H1 (cell line): Measurements from ENCODE around the gene JAG1. TPM values are rescaled to one million over a fixed set of nuclear protein-coding genes. Genes with fewer than 3 reads are reported as not detected.

Source experiments
- CTCF ChIA-PET: fragments of 300-600 bp; sonication (Branson Sonifier 250); formaldehyde crosslinking; loops from one replicate; lab custom pipeline; 2021; ENCODE audit not compliant: partially characterized antibody; lab: Charles Lee
- POLR2A ChIA-PET: fragments of 300-600 bp; sonication (Branson Sonifier 250); formaldehyde crosslinking; loops from one replicate; lab custom pipeline; 2021; ENCODE audit warnings: inconsistent platforms; ENCODE audit not compliant: partially characterized antibody; lab: Charles Lee
- DNase-seq, 2 experiments: peaks; one replicate each; pipeline versions ENCODE4 v3.0.0 to v3.0.0-alpha.2; 2010 to 2022; ENCODE audit warnings: low spot score in 2 of 2, low read depth in 1 of 2, mixed read lengths in 1 of 2
- FAIRE-seq: peaks from 2 replicates; lab custom pipeline; 2011; peaks lifted over from hg19 to GRCh38; lab: Jason Lieb, UNC
- H2AFZ ChIP-seq: 2 replicates; pipeline ENCODE4 v1.8.1; 2012; ENCODE audit warnings: low read length, inconsistent platforms
- H2AK5ac ChIP-seq: 2 replicates; pipeline ENCODE4 v1.6.1; 2013; ENCODE audit warnings: low read depth, low read length
- H2BK120ac ChIP-seq: replicated peaks from 2 replicates; pipeline ENCODE3; 2013; ENCODE audit warnings: low read depth, low read length, inconsistent platforms
- H2BK12ac ChIP-seq: 2 replicates; pipeline ENCODE4 v1.6.1; 2013; ENCODE audit warnings: low read depth, low read length
- H2BK15ac ChIP-seq: 2 replicates; pipeline ENCODE4 v1.6.1; 2013; ENCODE audit warnings: low read length
- H2BK20ac ChIP-seq: 2 replicates; pipeline ENCODE4 v1.6.1; 2013; ENCODE audit warnings: low read length
- H2BK5ac ChIP-seq: 2 replicates; pipeline ENCODE4 v1.6.1; 2013; ENCODE audit warnings: low read depth, low read length
- H3K14ac ChIP-seq: 2 replicates; pipeline ENCODE4 v1.6.1; 2013; ENCODE audit warnings: inconsistent platforms; ENCODE audit not compliant: insufficient read length
- H3K18ac ChIP-seq: 2 replicates; pipeline ENCODE4 v1.6.1; 2013; ENCODE audit warnings: low read length; ENCODE audit errors: extremely low read depth
- H3K23ac ChIP-seq: 2 replicates; pipeline ENCODE4 v1.6.1; 2013; ENCODE audit warnings: inconsistent platforms; ENCODE audit not compliant: insufficient read length
- H3K23me2 ChIP-seq: 2 replicates; pipeline ENCODE4 v1.6.1; 2013; ENCODE audit warnings: low read depth, low read length
- H3K27ac ChIP-seq: 2 replicates; pipeline ENCODE4 v1.6.1; 2011; ENCODE audit warnings: low read depth, low read length, inconsistent platforms
- H3K27me3 ChIP-seq, 4 experiments: replicated peaks in 1 of 4; 1 replicate in 1 of 4; 2 replicates in 3 of 4; pipeline versions ENCODE4 v1.6.1 to v1.8.1; 2011 to 2013; ENCODE audit warnings: low read length in 3 of 4, mild to moderate bottlenecking in 3 of 4, inconsistent platforms in 2 of 4, mixed read lengths in 2 of 4, moderate library complexity in 1 of 4; ENCODE audit not compliant: control insufficient read depth in 3 of 4, insufficient read depth in 3 of 4; ENCODE audit errors: extremely low read depth in 1 of 4
- H3K36me3 ChIP-seq, 4 experiments: 2 replicates each; pipeline versions ENCODE4 v1.6.1 to v1.8.1; 2011 to 2013; ENCODE audit warnings: mild to moderate bottlenecking in 4 of 4, low read length in 3 of 4, moderate library complexity in 2 of 4, control low read depth in 1 of 4, inconsistent platforms in 1 of 4; ENCODE audit not compliant: insufficient read depth in 4 of 4, control insufficient read depth in 2 of 4
- H3K4ac ChIP-seq: replicated peaks from 2 replicates; pipeline ENCODE3; 2013; ENCODE audit warnings: low read length, low read depth, mixed read lengths, inconsistent platforms; ENCODE audit not compliant: insufficient read length
- H3K4me1 ChIP-seq, 4 experiments: replicated peaks in 1 of 4; 1 replicate in 1 of 4; 2 replicates in 3 of 4; pipeline versions ENCODE4 v1.6.1 to v1.8.1; 2011 to 2013; ENCODE audit warnings: low read length in 3 of 4, inconsistent platforms in 2 of 4, mixed read lengths in 1 of 4; ENCODE audit not compliant: insufficient read depth in 4 of 4, control insufficient read depth in 3 of 4
- H3K4me2 ChIP-seq, 2 experiments: 2 replicates each; pipeline versions ENCODE4 v1.6.1 to v1.8.1; 2011 to 2013; ENCODE audit warnings: low read depth in 2 of 2, low read length in 2 of 2, control low read depth in 1 of 2, inconsistent platforms in 1 of 2, mild to moderate bottlenecking in 1 of 2; ENCODE audit not compliant: insufficient read depth in 1 of 2
- H3K4me3 ChIP-seq, 4 experiments: fragments of 200-600, 300-600 bp in 1 of 4; sonication (generic), shearing (Covaris generic), sonication (Bioruptor Twin) in 1 of 4; 2 replicates each; pipeline versions ENCODE4 v1.5.1 to v1.8.1; 2011 to 2016; ENCODE audit warnings: low read length in 4 of 4, low read depth in 3 of 4, control low read depth in 2 of 4, inconsistent platforms in 2 of 4, mild to moderate bottlenecking in 2 of 4, mixed read lengths in 1 of 4, moderate library complexity in 1 of 4; ENCODE audit not compliant: insufficient read depth in 2 of 4; ENCODE audit errors: extremely low read depth in 1 of 4
- H3K56ac ChIP-seq: replicated peaks from 2 replicates; pipeline ENCODE3; 2013; ENCODE audit warnings: low read depth, mild to moderate bottlenecking, mixed read lengths, low read length, inconsistent platforms; ENCODE audit not compliant: insufficient read length
- H3K79me1 ChIP-seq: 2 replicates; pipeline ENCODE4 v1.6.1; 2013; ENCODE audit warnings: low read depth, low read length, control low read depth
- H3K79me2 ChIP-seq, 2 experiments: 2 replicates each; pipeline versions ENCODE4 v1.6.1 to v1.8.1; 2012 to 2013; ENCODE audit warnings: low read length in 2 of 2, mild to moderate bottlenecking in 2 of 2, inconsistent platforms in 1 of 2; ENCODE audit not compliant: insufficient read depth in 2 of 2, control insufficient read depth in 1 of 2
- H3K9ac ChIP-seq, 4 experiments: replicated peaks in 1 of 4; 1 replicate in 1 of 4; 2 replicates in 3 of 4; pipeline versions ENCODE4 v1.6.1 to v1.8.1; 2011 to 2013; ENCODE audit warnings: low read depth in 3 of 4, low read length in 3 of 4, control low read depth in 2 of 4, mild to moderate bottlenecking in 2 of 4, moderate library complexity in 2 of 4, inconsistent platforms in 1 of 4; ENCODE audit errors: extremely low read depth in 1 of 4
- H3K9me3 ChIP-seq, 2 experiments: 2 replicates each; pipeline versions ENCODE4 v1.6.1 to v1.8.1; 2012 to 2013; ENCODE audit warnings: mild to moderate bottlenecking in 2 of 2, moderate library complexity in 2 of 2, control low read depth in 1 of 2, inconsistent platforms in 1 of 2, low read depth in 1 of 2, low read length in 1 of 2, mixed read lengths in 1 of 2; ENCODE audit not compliant: insufficient read depth in 2 of 2
- H4K20me1 ChIP-seq, 2 experiments: replicated peaks in 1 of 2; 2 replicates each; pipeline versions ENCODE3 to v1.8.1; 2011 to 2013; ENCODE audit warnings: inconsistent platforms in 2 of 2, low read length in 2 of 2, mild to moderate bottlenecking in 1 of 2; ENCODE audit not compliant: insufficient read depth in 2 of 2, control insufficient read depth in 1 of 2
- H4K5ac ChIP-seq: 2 replicates; pipeline ENCODE4 v1.6.1; 2013; ENCODE audit warnings: low read length, low read depth, mixed read lengths, inconsistent platforms; ENCODE audit not compliant: insufficient read length
- H4K8ac ChIP-seq: 2 replicates; pipeline ENCODE4 v1.8.0; 2013; ENCODE audit warnings: mild to moderate bottlenecking, moderate library complexity, low read length, inconsistent platforms; ENCODE audit not compliant: insufficient read depth; ENCODE audit errors: extremely low read depth
- H4K91ac ChIP-seq: replicated peaks from 2 replicates; pipeline ENCODE3; 2013; ENCODE audit warnings: low read length, mixed read lengths, inconsistent platforms; ENCODE audit not compliant: insufficient read length
- CBX8 ChIP-seq: fragments of 300-800, 300-1000 bp; sonication (generic); IDR thresholded peaks from 2 replicates; pipeline ENCODE4 v1.7.1; 2016; ENCODE audit warnings: low read depth, low read length, borderline replicate concordance
- CEBPB ChIP-seq: IDR thresholded peaks from 2 replicates; pipeline ENCODE4 v1.6.1; 2012; ENCODE audit warnings: low read depth, low read length
- CREB1 ChIP-seq: IDR thresholded peaks from 2 replicates; pipeline ENCODE4 v1.6.1; 2012; ENCODE audit warnings: inconsistent platforms
- CTCF ChIP-seq, 3 experiments: IDR thresholded peaks; 1 replicate in 2 of 3; 2 replicates in 1 of 3; pipeline versions ENCODE4 v1.5.1 to v1.6.1; 2011; ENCODE audit warnings: low read length in 3 of 3, mild to moderate bottlenecking in 3 of 3, inconsistent platforms in 2 of 3, low read depth in 1 of 3, moderate library complexity in 1 of 3; ENCODE audit not compliant: insufficient read depth in 1 of 3; ENCODE audit errors: control extremely low read depth in 1 of 3
- EZH2 ChIP-seq: fragments of 200-600 bp; sonication (generic); IDR thresholded peaks from 2 replicates; pipeline ENCODE4 v1.7.1; 2012; ENCODE audit warnings: low read depth, mild to moderate bottlenecking, moderate library complexity, low read length, inconsistent platforms; ENCODE audit not compliant: severe bottlenecking
- GABPA ChIP-seq: IDR thresholded peaks from 2 replicates; pipeline ENCODE4 v1.6.1; 2011; ENCODE audit warnings: mild to moderate bottlenecking, low read length, moderate library complexity, borderline replicate concordance; ENCODE audit not compliant: insufficient read depth
- MAFK ChIP-seq: IDR thresholded peaks from 2 replicates; pipeline ENCODE4 v1.6.1; 2012; ENCODE audit warnings: low read depth, mild to moderate bottlenecking, improper control_type of control experiment, low read length
- SP1 ChIP-seq: IDR thresholded peaks from 2 replicates; pipeline ENCODE4 v1.6.1; 2011; ENCODE audit warnings: low read depth, low read length
- SUZ12 ChIP-seq: fragments of 200-600 bp; sonication (generic); IDR thresholded peaks from 2 replicates; pipeline ENCODE4 v1.6.1; 2012; ENCODE audit warnings: mild to moderate bottlenecking, inconsistent platforms, low read length, moderate library complexity, mixed read lengths
- TAF7 ChIP-seq: optimal IDR thresholded peaks from 2 replicates; pipeline ENCODE3; 2011; ENCODE audit warnings: low read depth, mild to moderate bottlenecking, inconsistent platforms, low read length, moderate library complexity, borderline replicate concordance
- WGBS, 2 experiments: shearing (Covaris generic) in 1 of 2; methylation state at CpG; one replicate each; pipeline versions ENCODE4 v1.1.6 to v1.1.7; 2013 to 2015; ENCODE audit warnings: low lambda C conversion rate in 2 of 2, mixed read lengths in 2 of 2, inconsistent platforms in 1 of 2, low coverage in 1 of 2, missing lambda C conversion rate in 1 of 2; ENCODE audit not compliant: insufficient replicate concordance in 2 of 2, insufficient coverage in 1 of 2, insufficient read length in 1 of 2; ENCODE audit errors: extremely low coverage in 1 of 2, missing lambda C conversion rate in 1 of 2; 5-methylcytosine and 5-hydroxymethylcytosine counted together
- polyA plus RNA-seq, 7 experiments: library from polyadenylated mRNA; depleted of rRNA in 3 of 7; stranded (reverse) in 5 of 7; unstranded in 2 of 7; fragments of >200 nt in 5 of 7; fragments of 200-250 nt in 2 of 7; gene quantifications; 1 replicate in 5 of 7; 2 replicates in 1 of 7; 4 replicates in 1 of 7; pipeline versions ENCODE4 v1.2.1 to v1.2.3, GENCODE V29; 2011 to 2013; ENCODE audit warnings: missing spikeins in 2 of 7, mixed read lengths in 2 of 7
- total RNA-seq: library from RNA; stranded (reverse); fragmentation: NEBNext Ultra II Directional; extraction: Animal tissue kit (Norgen Biotek cat#: 25700); gene quantifications from 2 replicates; pipeline ENCODE4 v1.2.1, GENCODE V29; 2021

Gene JAG1
- total and polyA plus RNA-seq, 2 of the 8 experiments (the other 6 are each of a cell fraction or from before 2014, with no cell fraction given) = 13.5 to 27.3 TPM

GRCh38 chr20:10707791-10708190, 34.0 kb upstream of the JAG1 start:
- no peaks in the 10 kb centered on the region for H3K4me1 ChIP-seq
- no peak for FAIRE-seq
- H4K91ac ChIP-seq = no peak overlapping the region
- H4K20me1 ChIP-seq = no peaks in the 10 kb centered on the region
- 79% methylated on average over 1 of the region's 1 CpG; no CpG with 5 or more reads in 1 of the 2 experiments for WGBS, 2 experiments
- CTCF ChIA-PET = interaction anchor here (3.7 kb wide), 1 partner anchor 12 kb away, joined by 28 read pairs; no protein-coding TSS in a partner anchor
- no peak overlapping the region for H3K4me2 ChIP-seq
- POLR2A ChIA-PET = no interaction called here
- H3K18ac ChIP-seq = no peak overlapping the region
- no peak overlapping the region for H4K8ac ChIP-seq
- peaks cover 3% of the 10 kb centered on the region; the same call in 1 of the 2 replicates for H3K23me2 ChIP-seq
- no peak overlapping the region for H2BK5ac ChIP-seq
- no peak overlapping the region for H2AK5ac ChIP-seq
- H3K4me3 ChIP-seq = no peak overlapping the region
- no peak overlapping the region for H3K4ac ChIP-seq
- TF ChIP-seq CTCF (IDR thresholded peaks at IDR 0.05; ENCODE audit: control extremely low read depth in 1 of 3, insufficient read depth in 1 of 3, low read depth in 1 of 3, low read length in 3 of 3) = no peak
- TF ChIP-seq MAFK = no peak
- no peak for TF ChIP-seq EZH2
- no peak for TF ChIP-seq CREB1
- no peak for TF ChIP-seq SP1
- no peak for TF ChIP-seq CBX8
- TF ChIP-seq CEBPB = no peak
- TF ChIP-seq GABPA = no peak
- no peak for TF ChIP-seq TAF7
- no peak for TF ChIP-seq SUZ12
- H2BK15ac ChIP-seq = no peak overlapping the region
- no peaks in the 10 kb centered on the region for H3K27me3 ChIP-seq
- no peak overlapping the region for H3K56ac ChIP-seq
- DNase-seq = no peak
- no peaks in the 10 kb centered on the region for H3K36me3 ChIP-seq
- no peak overlapping the region for H4K5ac ChIP-seq
- no peak overlapping the region for H2BK20ac ChIP-seq
- H3K79me1 ChIP-seq = no peaks in the 10 kb centered on the region
- no peak overlapping the region for H3K27ac ChIP-seq
- no peaks in the 10 kb centered on the region for H3K79me2 ChIP-seq
- no peak overlapping the region for H2AFZ ChIP-seq
- no peak overlapping the region for H2BK120ac ChIP-seq
- H3K23ac ChIP-seq = no peak overlapping the region
- no peak overlapping the region for H2BK12ac ChIP-seq
- H3K9me3 ChIP-seq = no peaks in the 10 kb centered on the region
- no peak overlapping the region for H3K14ac ChIP-seq
- no peak overlapping the region for H3K9ac ChIP-seq
